PC-3 (cell line): Measurements from ENCODE around the gene PEX6.

Source experiments
- CTCF ChIP-seq: fragments of 300-600 bp; sonication (generic); conservative IDR thresholded peaks from 2 replicates; pipeline ENCODE4 v1.5.1; 2017; ENCODE audit warnings: antibody characterized with exemption, low read depth, mild to moderate bottlenecking, low read length
- EZH2 ChIP-seq: fragments of 300-600 bp; sonication (generic); IDR thresholded peaks from one replicate; pipeline ENCODE4 v1.6.1; 2017; ENCODE audit warnings: antibody characterized with exemption, mild to moderate bottlenecking, low read length; ENCODE audit not compliant: unreplicated experiment

- TF ChIP-seq CTCF (no peak), EZH2 (no peak)
These were observed 20.9 kb downstream of the PEX6 start for GRCh38 chr6:42958125-42958524.
